Esophagus (tissue), 2 donors: ENCODE data around the gene EEF2. TPM values are rescaled to one million over a fixed set of nuclear protein-coding genes. Genes with fewer than 3 reads are reported as not detected.

ENCODE experiments used
- H3K27ac ChIP-seq, 2 donors: one replicate each; pipeline ENCODE4 v1.5.1; 2013; ENCODE audit warnings: low read depth in 2 of 2, mild to moderate bottlenecking in 2 of 2, inconsistent platforms in 1 of 2, low read length in 1 of 2, moderate library complexity in 1 of 2
- H3K27me3 ChIP-seq, 2 donors: one replicate each; pipeline ENCODE4 v1.6.1; 2013; ENCODE audit warnings: low read length in 2 of 2, control low read depth in 1 of 2, mild to moderate bottlenecking in 1 of 2; ENCODE audit not compliant: insufficient read depth in 2 of 2, control insufficient read depth in 1 of 2
- H3K36me3 ChIP-seq, 2 donors: one replicate each; pipeline ENCODE4 v1.6.1; 2013; ENCODE audit warnings: low read length in 1 of 2; ENCODE audit not compliant: control insufficient read depth in 2 of 2, insufficient read depth in 2 of 2
- H3K4me1 ChIP-seq, 2 donors: one replicate each; pipeline ENCODE4 v1.6.1; 2013; ENCODE audit warnings: low read length in 1 of 2; ENCODE audit not compliant: control insufficient read depth in 2 of 2, insufficient read depth in 2 of 2
- H3K4me3 ChIP-seq, 2 donors: one replicate each; pipeline ENCODE4 v1.5.1; 2013; ENCODE audit warnings: low read length in 2 of 2, mild to moderate bottlenecking in 2 of 2, low read depth in 1 of 2, moderate library complexity in 1 of 2
- H3K9me3 ChIP-seq, 2 donors: one replicate each; pipeline ENCODE4 v1.6.1; 2013; ENCODE audit warnings: mild to moderate bottlenecking in 2 of 2, low read depth in 1 of 2, low read length in 1 of 2, moderate library complexity in 1 of 2; ENCODE audit not compliant: control insufficient read depth in 2 of 2, insufficient read depth in 1 of 2
- WGBS, 2 donors: extraction: QIAGEN DNeasy Blood & Tissue Kit; methylation state at CpG; one replicate each; pipeline ENCODE4 v1.1.7; 2013; 5-methylcytosine and 5-hydroxymethylcytosine counted together
- polyA plus RNA-seq, 2 donors: library from polyadenylated mRNA; stranded (reverse); fragments of 200-250 nt; gene quantifications; one replicate each; pipeline ENCODE4 v1.2.3, GENCODE V29; 2013
- donor health status: healthy with polysubstance abuse.
- donor health status: Bipolar disorder and iron deficiency.

The EEF2 gene
- polyA plus RNA-seq, 2 donors, result 494 to 820 TPM

- Histone ChIP-seq H3K4me1 (peaks cover 8 to 14% of the 10 kb centered on the region in 2 donors), H3K36me3 (peaks cover 5 to 15% of the 10 kb centered on the region in 2 donors), H3K9me3 (no peaks in the 10 kb centered on the region), H3K27me3 (no peaks in the 10 kb centered on the region), H3K27ac (no peak overlapping the region), H3K4me3 (no peak overlapping the region)
- WGBS, 2 donors, result 8 to 9% methylated on average over 30 of the region's 30 CpGs
Measured at GRCh38 chr19:3987619-3988371, 2.5 kb upstream of the EEF2 start.

DNA sequence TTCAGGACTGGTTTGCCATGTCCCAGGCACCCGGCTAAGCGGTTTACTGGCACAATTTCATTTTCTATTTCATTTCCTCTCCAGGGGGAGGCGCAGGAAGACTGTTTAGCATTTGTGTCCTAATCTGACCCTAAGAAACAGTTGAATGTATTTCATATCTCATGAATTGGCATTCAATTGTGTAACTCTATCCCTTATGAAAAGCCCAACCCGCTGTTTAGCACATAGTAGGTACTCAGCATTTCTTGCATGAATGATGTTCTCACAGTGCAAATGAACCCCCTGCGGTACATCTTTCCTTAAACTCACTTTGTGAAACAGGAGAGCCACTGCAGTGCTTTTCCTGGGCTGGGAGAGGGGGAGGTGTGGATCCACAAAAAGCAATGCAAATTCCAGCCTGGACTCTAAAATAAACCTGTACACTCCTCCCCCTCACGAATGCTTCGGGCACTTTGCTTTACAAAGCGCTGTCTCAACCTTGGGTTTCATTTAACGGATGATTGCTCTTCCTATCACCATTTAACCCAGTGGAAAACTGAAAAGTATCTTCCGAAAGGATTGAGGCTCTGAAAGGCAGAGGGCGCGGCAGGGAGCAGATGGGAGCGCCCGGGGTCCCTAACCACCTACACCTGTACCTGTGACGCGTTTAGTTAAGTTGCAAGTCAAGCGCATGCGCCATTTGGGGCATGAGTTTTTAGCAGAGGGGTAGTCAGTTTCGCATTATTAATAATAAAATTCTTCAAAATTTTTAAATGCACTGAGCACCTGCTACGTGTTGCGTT is 1.2 kb upstream of the EEF2 start:
- no peaks in the 10 kb centered on the region for H3K27me3 ChIP-seq
- no peaks in the 10 kb centered on the region for H3K9me3 ChIP-seq
- H3K27ac ChIP-seq, result peak overlapping the region; percentile 62 to 68
- peak overlapping the region in 1 of 2 donors; percentile 97 for H3K4me3 ChIP-seq
- H3K4me1 ChIP-seq, result peaks cover 9 to 22% of the 10 kb centered on the region in 2 donors
- 3% methylated on average over 21 of the region's 21 CpGs for WGBS, 2 donors
- peaks cover 17 to 28% of the 10 kb centered on the region in 2 donors for H3K36me3 ChIP-seq

GRCh38 chr19:3985643-3986259 is 488 bp upstream of the EEF2 start:
- Histone ChIP-seq H3K27ac (peak overlapping the region; percentile 58 to 62), H3K4me1 (peaks cover 9 to 22% of the 10 kb centered on the region in 2 donors), H3K9me3 (no peaks in the 10 kb centered on the region), H3K36me3 (peaks cover 24 to 35% of the 10 kb centered on the region in 2 donors), H3K4me3 (peak overlapping the region; percentile 15 to 97), H3K27me3 (no peaks in the 10 kb centered on the region)
- 3 to 4% methylated on average over 19 of the region's 19 CpGs for WGBS, 2 donors

DNA sequence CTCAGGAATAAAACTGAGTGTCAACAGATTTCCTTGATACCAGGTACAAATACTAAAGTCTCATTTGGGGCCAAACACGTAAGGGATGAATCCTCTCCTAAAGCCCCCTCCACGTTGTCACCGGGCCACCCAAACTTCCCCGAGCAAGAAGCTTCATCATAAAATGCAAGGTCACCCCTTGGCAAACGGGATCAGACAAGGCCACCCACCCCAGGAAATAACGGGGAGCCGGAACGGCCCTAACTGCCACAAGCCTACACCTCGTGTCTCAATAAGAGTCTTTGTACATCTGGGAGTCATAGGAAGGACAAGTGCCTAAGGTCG is 717 bp downstream of the EEF2 start:
- Histone ChIP-seq H3K4me1 (peaks cover 7 to 22% of the 10 kb centered on the region in 2 donors), H3K27me3 (no peaks in the 10 kb centered on the region), H3K4me3 (peak overlapping the region; percentile 97 to 99), H3K36me3 (peaks cover 34 to 47% of the 10 kb centered on the region in 2 donors), H3K27ac (peak overlapping the region; percentile 96 to 97), H3K9me3 (no peaks in the 10 kb centered on the region)
- 1% methylated on average over 10 of the region's 10 CpGs for WGBS, 2 donors

DNA sequence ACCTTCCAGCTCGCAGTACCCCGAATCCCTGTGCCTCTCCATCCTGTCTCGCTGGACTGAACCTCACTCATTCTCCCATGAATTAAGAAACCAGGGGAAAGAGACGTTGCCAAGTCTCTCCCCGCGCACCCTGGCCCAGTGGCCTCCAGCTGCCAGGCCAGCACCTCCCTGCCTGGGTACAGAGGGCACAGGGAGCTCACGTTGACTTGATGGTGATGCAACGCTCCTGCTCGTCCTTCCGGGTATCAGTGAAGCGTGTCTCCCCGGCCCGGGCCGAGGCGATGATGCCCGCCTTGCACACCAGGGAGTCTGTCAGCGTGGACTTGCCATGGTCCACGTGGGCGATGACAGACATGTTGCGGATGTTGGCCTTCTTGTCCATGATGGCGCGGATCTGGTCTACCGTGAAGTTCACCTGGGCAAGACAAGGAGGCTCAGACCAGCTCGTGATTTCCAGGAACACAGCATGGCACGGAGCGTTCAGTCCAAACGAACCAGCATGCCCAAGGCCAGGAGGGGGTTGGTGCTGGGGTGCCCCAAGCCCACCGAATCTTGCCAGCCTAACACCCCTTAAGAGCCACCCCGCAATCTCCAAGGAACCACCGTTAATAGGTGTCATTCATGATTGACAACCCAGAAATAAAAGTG is 1.2 kb downstream of the EEF2 start:
- Histone ChIP-seq H3K27ac (peak overlapping the region; percentile 96 to 97), H3K27me3 (no peaks in the 10 kb centered on the region), H3K9me3 (no peaks in the 10 kb centered on the region), H3K4me3 (peak overlapping the region; percentile 97 to 99), H3K4me1 (peaks cover 7 to 22% of the 10 kb centered on the region in 2 donors), H3K36me3 (peaks cover 38 to 52% of the 10 kb centered on the region in 2 donors)
- 13% methylated on average over 30 of the region's 30 CpGs for WGBS, 2 donors

DNA sequence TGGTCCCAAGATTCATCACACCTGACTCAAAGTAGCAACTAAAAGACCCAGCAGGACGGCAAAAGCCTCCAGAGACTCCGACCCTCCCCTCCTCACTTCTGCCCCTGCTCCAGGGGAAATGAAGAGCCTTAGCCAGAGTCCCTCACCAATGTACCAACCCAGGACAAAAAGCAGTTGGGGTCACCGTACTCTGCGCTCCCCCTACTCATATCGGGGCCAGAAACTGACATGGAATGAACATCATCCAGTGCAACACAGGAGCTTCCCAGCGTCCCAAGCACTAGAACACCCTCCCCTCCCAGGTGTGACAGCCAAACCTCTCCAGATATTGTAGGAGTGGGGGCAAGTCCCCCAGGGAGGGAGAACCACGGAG is 1.7 kb downstream of the EEF2 start:
- H3K4me1 ChIP-seq, result peaks cover 7 to 22% of the 10 kb centered on the region in 2 donors
- H3K27me3 ChIP-seq, result no peaks in the 10 kb centered on the region
- H3K27ac ChIP-seq, result peak overlapping the region; percentile 17 to 97
- H3K4me3 ChIP-seq, result peak overlapping the region; percentile 97 to 99
- H3K9me3 ChIP-seq, result no peaks in the 10 kb centered on the region
- H3K36me3 ChIP-seq, result peaks cover 40 to 55% of the 10 kb centered on the region in 2 donors
- 39 to 47% methylated on average over 7 of the region's 7 CpGs for WGBS, 2 donors

GRCh38 chr19:3982701-3983541 is 2.3 kb downstream of the EEF2 start:
- 76 to 79% methylated on average over 40 of the region's 40 CpGs for WGBS, 2 donors
- Histone ChIP-seq H3K27me3 (no peaks in the 10 kb centered on the region), H3K4me1 (peaks cover 7 to 22% of the 10 kb centered on the region in 2 donors), H3K4me3 (peak overlapping the region in 1 of 2 donors; percentile 97), H3K9me3 (no peaks in the 10 kb centered on the region), H3K27ac (peak overlapping the region in 1 of 2 donors; percentile 97), H3K36me3 (peaks cover 41 to 59% of the 10 kb centered on the region in 2 donors)

DNA sequence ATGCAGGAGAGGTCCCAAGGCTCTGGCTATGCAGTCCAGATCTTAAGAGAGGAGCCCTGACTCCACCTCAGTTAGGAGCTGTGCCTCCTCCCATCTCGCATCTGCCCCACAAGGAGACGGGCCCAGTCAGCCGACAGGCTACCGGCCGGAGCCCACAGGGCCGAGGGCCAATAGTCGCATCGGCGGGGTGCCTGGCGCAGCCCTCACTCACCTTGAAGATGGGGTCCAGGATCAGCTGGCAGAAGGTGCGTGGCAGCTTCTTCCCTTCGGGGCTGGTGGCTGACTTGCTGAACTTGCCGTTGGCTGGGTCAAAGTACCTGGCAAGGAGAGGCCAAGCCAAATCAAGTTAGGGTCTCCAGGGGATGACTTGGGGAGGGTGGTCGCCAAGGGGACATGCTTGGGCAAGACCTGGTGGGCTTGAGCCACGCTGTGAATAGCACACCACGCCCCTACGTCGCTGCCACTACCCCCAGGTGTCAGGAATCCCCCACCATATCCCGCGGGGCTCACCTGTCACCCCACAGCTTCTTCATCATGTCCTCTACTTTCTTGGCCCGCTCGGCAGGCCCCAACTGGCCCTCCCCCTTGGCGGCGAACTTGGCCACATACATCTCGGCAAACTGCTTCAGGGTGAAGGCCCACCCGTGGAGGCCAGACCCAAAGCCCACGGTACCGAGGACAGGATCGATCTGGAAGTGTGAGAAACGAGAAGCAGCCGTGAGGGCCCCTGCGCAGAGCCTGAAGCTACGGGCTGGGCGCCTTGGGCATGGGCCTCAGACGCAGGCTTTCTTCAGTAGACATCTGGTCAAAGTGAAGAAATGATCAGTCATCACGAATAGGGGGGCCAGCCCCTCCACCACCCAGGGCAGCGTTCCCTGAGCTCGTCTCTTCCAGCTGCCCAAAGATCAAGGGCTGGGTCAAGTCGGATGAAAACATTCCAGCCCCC is 3.3 kb downstream of the EEF2 start:
- Histone ChIP-seq H3K4me1 (peaks cover 7 to 24% of the 10 kb centered on the region in 2 donors), H3K27me3 (no peaks in the 10 kb centered on the region), H3K27ac (no peak overlapping the region), H3K4me3 (no peak overlapping the region), H3K36me3 (peaks cover 50 to 68% of the 10 kb centered on the region in 2 donors), H3K9me3 (no peaks in the 10 kb centered on the region)
- 80% methylated on average over 39 of the region's 39 CpGs for WGBS, 2 donors
